Activated T-cell treated with anti-CD3 and anti-CD28 coated beads, Interleukin-2, amount 50 U/mL, for 4 hours (primary cell): ENCODE data around the gene PCCA. TPM values are rescaled to one million over a fixed set of nuclear protein-coding genes. Genes with fewer than 3 reads are reported as not detected.
"Not testable (repeated sequence)": the region's sequence is repeated elsewhere in the genome, so short reads cannot be mapped to it uniquely, and the experiment has no call there.

ENCODE experiments used
- ATAC-seq, 2 donors: fragments of 200-7000 bp; cut with Tn5 transposase; one replicate each; pipeline ENCODE4 v1.10.0; 2021
- DNase-seq: peaks from one replicate; pipeline ENCODE4 v3.0.0-alpha.2; 2020
- H3K27me3 Mint-ChIP-seq: one replicate; pipeline ENCODE4 v1.8.0; 2021; ENCODE audit warnings: low read depth, mixed read lengths
- H3K36me3 Mint-ChIP-seq: one replicate; pipeline ENCODE4 v1.8.0; 2022; ENCODE audit warnings: mixed read lengths; ENCODE audit not compliant: insufficient read depth
- H3K4me1 Mint-ChIP-seq: one replicate; pipeline ENCODE4 v1.8.0; 2021; ENCODE audit warnings: low read depth, mixed read lengths
- H3K4me3 Mint-ChIP-seq: one replicate; pipeline ENCODE4 v1.8.0; 2021; ENCODE audit warnings: mild to moderate bottlenecking, moderate library complexity, mixed read lengths
- H3K9me3 Mint-ChIP-seq: one replicate; pipeline ENCODE4 v1.8.0; 2021; ENCODE audit warnings: mixed read lengths
- total RNA-seq, 3 donors: library from RNA; stranded (reverse); gene quantifications; one replicate each; pipeline ENCODE4 v1.2.1, GENCODE V29; 2021

Gene PCCA
- total RNA-seq, 3 donors from 2014 or later = 2.7 to 4.8 (median 2.9) TPM

GRCh38 chr13:100559886-100560285, 471.0 kb downstream of the PCCA start:
- H3K4me1 Mint-ChIP-seq = no peaks in the 10 kb centered on the region
- peaks cover 6% of the 10 kb centered on the region for H3K36me3 Mint-ChIP-seq
- no peak for ATAC-seq
- DNase-seq = no peak
- no peak overlapping the region for H3K4me3 Mint-ChIP-seq
- no peaks in the 10 kb centered on the region for H3K27me3 Mint-ChIP-seq
- no peaks in the 10 kb centered on the region for H3K9me3 Mint-ChIP-seq

GRCh38 chr13:100560498-100561157, 471.7 kb downstream of the PCCA start:
- H3K36me3 Mint-ChIP-seq = peaks cover 5% of the 10 kb centered on the region
- DNase-seq (no peak), ATAC-seq (no peak)
- no peaks in the 10 kb centered on the region for H3K4me1 Mint-ChIP-seq
- no peaks in the 10 kb centered on the region for H3K9me3 Mint-ChIP-seq
- no peak overlapping the region for H3K4me3 Mint-ChIP-seq
- no peaks in the 10 kb centered on the region for H3K27me3 Mint-ChIP-seq

GRCh38 chr13:100561158-100561499, 472.2 kb downstream of the PCCA start:
- DNase-seq (no peak), ATAC-seq (no peak)
- no peaks in the 10 kb centered on the region for H3K9me3 Mint-ChIP-seq
- H3K36me3 Mint-ChIP-seq = peaks cover 5% of the 10 kb centered on the region
- H3K4me3 Mint-ChIP-seq = no peak overlapping the region
- H3K27me3 Mint-ChIP-seq = no peaks in the 10 kb centered on the region
- no peaks in the 10 kb centered on the region for H3K4me1 Mint-ChIP-seq

GRCh38 chr13:100561599-100562204, 472.8 kb downstream of the PCCA start:
- Mint-ChIP-seq H3K36me3 (peaks cover 11% of the 10 kb centered on the region), H3K4me1 (no peaks in the 10 kb centered on the region), H3K27me3 (no peaks in the 10 kb centered on the region), H3K9me3 (no peaks in the 10 kb centered on the region), H3K4me3 (no peak overlapping the region)
- no peak for ATAC-seq
- no peak for DNase-seq

- ATAC-seq = no peak
- H3K9me3 Mint-ChIP-seq = no peaks in the 10 kb centered on the region
- H3K27me3 Mint-ChIP-seq = no peaks in the 10 kb centered on the region
- no peak overlapping the region for H3K4me3 Mint-ChIP-seq
- H3K4me1 Mint-ChIP-seq = no peaks in the 10 kb centered on the region
- DNase-seq = no peak
- peaks cover 16% of the 10 kb centered on the region for H3K36me3 Mint-ChIP-seq
Measured at GRCh38 chr13:100563779-100564178, 474.9 kb downstream of the PCCA start.

DNA sequence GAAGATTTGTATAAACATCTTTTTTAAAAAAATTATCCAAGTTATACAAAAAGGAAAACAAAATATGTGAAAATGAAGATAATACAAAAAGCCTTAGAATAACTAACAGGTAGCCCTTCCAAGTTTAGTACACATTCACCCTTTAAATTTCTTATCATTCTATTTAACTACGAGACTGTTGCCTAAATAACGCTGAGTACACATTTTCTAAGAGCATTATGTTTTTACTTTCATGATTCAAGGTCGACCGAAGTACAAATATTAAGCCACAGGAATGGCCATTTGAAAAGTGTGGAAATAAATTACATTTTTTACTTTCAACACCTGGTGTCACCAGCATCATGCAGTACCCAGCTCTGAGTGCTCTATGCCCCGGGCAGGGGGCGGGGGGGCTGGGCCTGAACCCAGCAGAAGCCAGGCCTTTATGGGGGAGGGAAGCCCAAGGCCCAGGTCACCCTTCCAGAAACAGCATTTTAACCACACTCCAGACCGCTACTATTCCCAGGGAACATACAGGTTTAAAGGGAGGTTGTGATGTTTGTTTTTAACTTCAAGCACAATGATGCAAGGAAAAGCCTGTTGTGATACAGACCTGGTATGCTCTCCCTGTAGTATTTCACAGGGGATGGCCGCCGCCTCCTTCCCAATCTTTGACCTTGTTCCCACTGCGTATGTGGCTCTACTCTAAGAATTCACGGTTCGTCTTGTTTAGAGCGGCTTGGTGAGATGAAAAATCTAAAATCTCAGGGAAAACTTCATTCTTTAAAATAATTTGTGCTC, 475.7 kb downstream of the PCCA start:
- Mint-ChIP-seq H3K36me3 (peaks cover 16% of the 10 kb centered on the region), H3K4me3 (no peak overlapping the region)

DNA sequence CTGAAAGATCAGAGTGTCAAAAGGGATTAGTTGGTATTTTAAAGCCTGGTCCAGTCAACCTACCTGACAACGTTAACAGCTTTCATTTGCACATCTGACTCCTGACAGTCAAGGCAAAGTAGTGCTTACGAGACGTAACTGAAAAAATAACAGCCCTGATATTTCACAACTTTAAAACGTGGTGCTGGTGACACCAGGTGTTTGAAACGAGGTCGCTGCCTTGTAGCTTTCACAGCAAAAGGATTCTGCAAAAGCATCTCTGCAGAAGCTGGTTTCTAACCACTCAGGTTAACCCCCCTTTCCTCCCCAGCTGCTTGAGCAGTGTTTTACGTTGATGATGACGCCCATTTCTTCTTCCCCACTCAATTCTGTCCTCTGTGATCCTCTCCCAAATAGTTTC, 476.4 kb downstream of the PCCA start:
- no peak overlapping the region for H3K4me3 Mint-ChIP-seq
- H3K4me1 Mint-ChIP-seq = no peaks in the 10 kb centered on the region
- no peaks in the 10 kb centered on the region for H3K9me3 Mint-ChIP-seq
- DNase-seq (no peak), ATAC-seq (no peak)
- H3K36me3 Mint-ChIP-seq = peaks cover 14% of the 10 kb centered on the region
- no peaks in the 10 kb centered on the region for H3K27me3 Mint-ChIP-seq

More for the DNA sequence above, 475.7 kb downstream of the PCCA start:
- no peaks in the 10 kb centered on the region for H3K4me1 Mint-ChIP-seq
- H3K27me3 Mint-ChIP-seq = no peaks in the 10 kb centered on the region
- H3K9me3 Mint-ChIP-seq = no peaks in the 10 kb centered on the region
- DNase-seq (no peak), ATAC-seq (no peak)

DNA sequence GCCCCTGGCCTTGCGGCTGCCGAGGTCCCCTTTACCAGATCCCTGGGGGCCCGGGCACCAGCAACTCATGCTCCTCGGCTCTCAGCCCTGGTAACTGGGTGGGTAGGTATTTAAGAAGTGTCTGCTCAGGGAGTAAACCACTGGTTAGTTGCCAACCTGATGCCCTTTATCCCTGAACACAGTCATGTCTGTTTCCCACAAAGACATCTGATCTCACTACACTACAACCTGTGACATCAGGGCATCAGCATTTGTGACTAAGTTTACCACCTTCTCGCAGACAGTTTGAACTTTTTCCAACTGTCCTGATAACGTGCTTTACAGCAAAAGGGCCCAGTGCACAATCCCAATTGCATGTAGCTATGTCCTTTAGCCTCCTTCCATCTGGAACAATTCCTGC, 477.6 kb downstream of the PCCA start:
- ATAC-seq (no peak), DNase-seq (no peak)
- H3K27me3 Mint-ChIP-seq = no peaks in the 10 kb centered on the region
- H3K4me3 Mint-ChIP-seq = no peak overlapping the region
- no peaks in the 10 kb centered on the region for H3K4me1 Mint-ChIP-seq
- peaks cover 16% of the 10 kb centered on the region for H3K36me3 Mint-ChIP-seq
- no peaks in the 10 kb centered on the region for H3K9me3 Mint-ChIP-seq

- H3K36me3 Mint-ChIP-seq = peaks cover 8% of the 10 kb centered on the region
- no peaks in the 10 kb centered on the region for H3K27me3 Mint-ChIP-seq
- no peaks in the 10 kb centered on the region for H3K9me3 Mint-ChIP-seq
- DNase-seq (peak; percentile 74), ATAC-seq (peak; percentile 72 to 87)
- H3K4me1 Mint-ChIP-seq = peaks cover 12% of the 10 kb centered on the region
- no peak overlapping the region for H3K4me3 Mint-ChIP-seq
Measured at GRCh38 chr13:100573121-100573520, 484.2 kb downstream of the PCCA start.

DNA sequence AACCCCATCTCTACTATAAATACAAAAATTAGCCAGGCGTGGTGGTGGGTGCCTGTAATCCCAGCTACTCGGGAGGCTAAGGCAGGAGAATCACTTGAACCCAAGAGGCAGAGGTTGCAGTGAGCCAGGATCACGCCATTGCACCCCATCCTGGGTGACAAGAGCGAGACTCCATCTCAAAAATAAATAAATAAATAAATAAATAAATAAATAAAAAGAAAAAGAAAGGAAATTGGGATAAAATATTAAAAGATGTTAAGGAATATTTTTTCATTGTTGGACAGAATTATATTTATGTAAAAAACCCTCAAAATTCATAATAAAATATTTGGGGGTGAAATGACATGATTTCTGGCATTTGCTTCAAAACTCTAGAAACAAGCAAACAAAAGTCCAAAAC, 488.3 kb downstream of the PCCA start:
- H3K27me3 Mint-ChIP-seq, H3K4me3 Mint-ChIP-seq, DNase-seq, H3K9me3 Mint-ChIP-seq, ATAC-seq: not testable (repeated sequence)
- Mint-ChIP-seq H3K4me1 (peaks cover 24% of the 10 kb centered on the region), H3K36me3 (peaks cover 13% of the 10 kb centered on the region)

Other genes starting within 250 kb of the PCCA start
- gene ZIC5, start 117.3 kb upstream of the PCCA start, total RNA-seq = not detected
- under 1 TPM in 2 of 3 donors, not detected in 1; 0.13 to 0.21 TPM for gene ZIC2, start 107.3 kb upstream of the PCCA start, total RNA-seq